Measurements from ENCODE around the gene NBPF1.
"Not testable (repeated sequence)": the region's sequence is repeated elsewhere in the genome, so short reads cannot be mapped to it uniquely, and the experiment has no call there.

NBPF1 gene

GRCh38 chr1:16641159-16641975 lies 28.0 kb upstream of the NBPF1 start:
- not testable (repeated sequence) for DNase-seq

- DNase-seq = peak; percentile 20
These were observed 26.0 kb upstream of the NBPF1 start for GRCh38 chr1:16639091-16640031.

- not testable (repeated sequence) for DNase-seq
These were observed 24.8 kb upstream of the NBPF1 start for GRCh38 chr1:16637941-16638778.

GRCh38 chr1:16636551-16637195 lies 23.3 kb upstream of the NBPF1 start:
- DNase-seq = not testable (repeated sequence)

- DNase-seq = not testable (repeated sequence)
These were observed 22.6 kb upstream of the NBPF1 start for GRCh38 chr1:16635959-16636358.

- not testable (repeated sequence) for DNase-seq
These were observed 20.3 kb upstream of the NBPF1 start for GRCh38 chr1:16633540-16634282.

- peak; percentile 15 for DNase-seq
These were observed 18.9 kb upstream of the NBPF1 start for GRCh38 chr1:16632044-16632850.

GRCh38 chr1:16631248-16632043 lies 18.1 kb upstream of the NBPF1 start:
- peak; percentile 23 for DNase-seq

- DNase-seq = no peak
These were observed 17.4 kb upstream of the NBPF1 start for GRCh38 chr1:16630661-16631247.

- DNase-seq = not testable (repeated sequence)
These were observed 16.7 kb upstream of the NBPF1 start for GRCh38 chr1:16629916-16630530.

GRCh38 chr1:16628361-16629111 lies 15.2 kb upstream of the NBPF1 start:
- no peak for DNase-seq

GRCh38 chr1:16626409-16626983 lies 13.1 kb upstream of the NBPF1 start:
- not testable (repeated sequence) for DNase-seq

- no peak for DNase-seq
These were observed 12.4 kb upstream of the NBPF1 start for GRCh38 chr1:16625497-16626408.

GRCh38 chr1:16623812-16624719 lies 10.7 kb upstream of the NBPF1 start:
- DNase-seq = not testable (repeated sequence)

GRCh38 chr1:16623337-16623736 lies 10.0 kb upstream of the NBPF1 start:
- not testable (repeated sequence) for DNase-seq
